CD1c-positive myeloid dendritic cell (primary cell): ENCODE data around the gene YEATS2.

Experiments
- DNase-seq: peaks from one replicate; pipeline ENCODE4 v3.0.0-alpha.2; 2016; ENCODE audit errors: extremely low spot score

YEATS2 gene

DNA sequence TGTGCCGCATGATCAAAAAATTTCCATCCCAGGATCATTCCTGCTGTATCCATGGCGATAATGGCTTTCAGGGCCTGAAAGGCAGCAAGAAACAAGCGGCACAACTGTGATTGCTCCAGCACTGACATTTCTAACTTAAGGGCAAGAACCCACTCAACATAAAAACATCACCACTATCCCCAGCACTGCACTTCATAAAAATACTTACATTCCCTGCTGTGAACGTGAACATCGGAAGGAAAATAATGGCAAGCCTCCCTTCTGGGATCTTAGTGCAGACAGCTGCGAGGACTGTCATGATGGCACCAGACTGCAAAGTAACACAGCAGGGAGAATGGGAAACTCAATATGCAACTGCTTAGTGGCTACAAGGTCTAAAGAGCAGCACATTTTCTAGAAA lies 135.9 kb downstream of the YEATS2 start:
- DNase-seq = no peak

DNA sequence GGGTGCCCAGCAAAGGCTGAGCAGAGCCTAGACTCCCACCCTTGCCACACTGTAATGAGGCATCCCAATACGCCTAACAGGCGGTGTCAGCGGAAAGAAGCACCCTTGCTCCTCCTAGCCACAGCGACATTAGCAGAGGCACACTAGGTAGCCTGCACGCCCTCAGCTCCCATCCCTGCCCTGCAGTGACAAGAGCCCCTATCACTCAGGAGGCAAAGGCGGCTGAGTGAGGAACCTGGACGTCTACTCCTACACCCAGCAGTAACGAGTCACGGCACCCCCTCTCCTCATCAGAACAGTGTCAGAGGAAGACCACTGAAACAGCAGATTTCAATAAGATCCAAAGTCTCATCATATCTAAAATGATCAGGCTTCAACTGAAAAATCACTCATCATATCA lies 139.8 kb downstream of the YEATS2 start:
- no peak for DNase-seq

DNA sequence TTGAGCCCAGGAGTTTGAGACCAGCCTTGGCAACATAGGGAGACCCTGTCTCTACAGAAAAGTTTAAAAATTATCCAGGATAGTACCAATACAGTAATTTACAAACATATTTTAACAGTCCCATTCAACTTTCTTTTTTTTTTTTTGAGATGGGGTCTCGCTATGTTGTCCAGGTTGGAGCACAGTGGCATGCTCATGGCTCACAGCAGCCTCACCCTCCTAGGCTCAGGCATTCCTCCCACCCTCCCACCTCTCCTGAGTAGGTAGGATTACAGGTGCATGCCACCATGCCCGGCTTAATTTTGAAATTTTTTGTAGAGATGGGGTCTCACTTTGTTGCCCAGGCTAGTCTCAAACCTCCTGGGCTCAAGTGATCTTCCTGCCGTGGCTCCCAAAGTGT lies 140.3 kb downstream of the YEATS2 start:
- DNase-seq = no peak

DNA sequence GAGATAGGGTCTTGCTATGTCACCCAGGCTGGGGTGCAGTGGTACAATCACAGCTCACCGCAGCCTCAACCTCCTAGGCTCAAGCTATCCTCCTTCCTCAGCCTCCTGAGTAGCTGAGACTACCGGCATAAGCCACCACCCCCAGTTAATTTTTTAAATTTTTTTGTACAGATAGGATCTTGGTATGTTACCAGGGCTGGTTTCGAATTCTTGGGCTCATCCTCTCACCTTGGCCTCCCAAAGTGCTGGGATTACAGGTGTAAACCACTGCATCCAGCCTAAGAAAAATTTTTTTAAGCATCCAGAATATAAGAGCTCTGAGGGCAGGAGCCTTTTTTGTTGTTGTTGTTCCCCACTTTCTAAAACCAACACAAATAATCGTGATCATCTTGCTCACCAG lies 142.2 kb downstream of the YEATS2 start:
- no peak for DNase-seq

DNA sequence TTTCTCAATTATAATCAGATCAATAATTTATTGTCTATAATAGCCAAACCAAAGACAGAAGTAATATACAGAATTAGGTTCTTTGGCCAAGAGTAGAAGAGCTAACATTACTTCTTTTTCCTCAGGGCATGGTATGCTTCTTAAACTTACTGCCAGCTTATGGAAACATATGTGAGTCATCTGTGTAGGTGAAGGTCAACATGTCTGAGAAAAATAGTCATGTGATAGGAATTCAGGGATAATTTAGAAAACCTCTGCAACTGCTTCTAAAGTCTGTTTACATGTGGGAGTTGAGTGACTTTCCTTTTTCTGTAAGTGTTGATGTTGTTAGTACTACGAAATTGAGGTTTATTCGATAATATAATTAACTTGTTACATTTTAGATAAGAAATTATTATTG lies 147.0 kb downstream of the YEATS2 start:
- DNase-seq = peak; percentile 42

DNA sequence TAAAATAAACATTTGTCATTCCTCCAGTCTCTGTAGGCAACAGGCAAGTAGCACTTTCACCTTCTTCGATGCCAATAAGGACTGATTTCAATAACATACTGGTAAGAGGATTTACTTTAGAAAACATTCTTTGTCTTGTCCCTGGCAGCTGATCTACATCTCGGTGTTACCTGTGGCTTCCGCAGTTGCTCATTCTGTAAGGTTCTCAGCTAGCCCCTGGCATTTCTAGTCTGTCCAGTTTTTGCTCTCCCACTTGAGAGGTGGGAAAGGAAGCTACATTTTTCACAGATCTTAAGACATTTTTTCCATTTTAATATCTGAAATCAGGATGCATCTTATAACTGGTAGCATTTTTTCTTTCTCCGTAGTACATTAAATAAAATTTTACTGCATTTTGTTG lies 147.5 kb downstream of the YEATS2 start:
- no peak for DNase-seq

DNA sequence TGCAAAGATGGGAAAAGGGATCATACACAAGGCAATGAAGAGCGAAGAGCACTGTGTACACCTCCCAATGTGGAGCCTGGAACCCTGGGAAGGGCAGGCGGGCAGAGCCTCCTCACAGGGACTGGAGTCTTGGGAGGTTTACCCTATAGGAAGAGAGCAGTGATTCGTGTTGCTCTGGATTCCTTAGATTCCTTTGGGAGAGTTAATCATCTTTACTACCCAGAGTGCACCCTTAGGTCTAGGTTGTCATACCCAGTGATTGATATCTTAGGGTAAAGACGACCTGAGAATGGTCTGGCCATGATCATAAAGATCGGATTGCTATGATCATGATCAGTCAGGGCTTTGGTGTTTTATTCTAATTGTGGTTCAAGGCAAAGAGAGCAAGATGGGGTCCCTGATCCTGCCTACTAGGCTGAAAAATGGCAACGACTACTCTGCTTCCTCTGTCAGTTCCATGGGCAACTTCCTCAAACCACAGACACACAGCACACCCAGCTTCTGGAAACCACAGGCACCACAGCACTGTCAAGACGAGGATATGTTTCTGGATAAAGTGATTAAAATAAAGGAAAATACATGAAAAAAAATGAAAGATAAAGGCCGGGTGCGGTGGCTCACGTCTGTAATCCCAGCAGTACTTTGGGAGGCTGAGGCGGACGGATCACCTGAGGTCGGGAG lies 148.2 kb downstream of the YEATS2 start:
- DNase-seq = peak; percentile 25

DNA sequence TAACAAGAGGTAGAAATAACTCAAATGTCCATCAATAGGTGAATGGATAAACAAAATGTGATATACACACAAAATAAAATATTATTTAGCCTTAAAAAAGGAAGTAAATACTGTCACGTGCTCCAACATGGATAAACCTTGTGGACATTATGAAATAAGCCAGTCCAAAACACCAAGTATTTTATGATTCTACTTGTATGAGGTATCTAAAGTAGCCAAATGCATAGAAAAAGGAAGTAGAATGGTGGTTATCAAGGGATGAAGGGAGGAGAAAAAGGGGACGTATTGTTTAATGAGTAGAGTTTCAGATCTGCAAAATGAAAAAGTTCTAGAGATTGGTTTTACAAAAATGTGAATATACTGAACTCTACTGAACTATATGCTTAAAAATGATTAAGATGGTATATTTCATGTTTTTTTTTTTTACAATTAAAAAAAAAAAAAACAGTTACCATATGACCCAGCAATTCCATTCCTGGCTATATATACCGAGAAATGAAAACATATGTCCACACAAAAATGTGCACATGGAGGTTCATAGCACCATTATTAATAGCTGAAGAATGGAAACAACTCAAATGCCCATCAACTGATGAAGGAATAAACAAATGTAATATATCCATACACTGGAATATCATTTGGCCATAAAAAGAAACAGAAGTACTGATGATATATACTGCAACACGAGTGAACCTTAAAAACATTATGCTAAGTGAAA lies 156.9 kb downstream of the YEATS2 start:
- DNase-seq = peak; percentile 26

DNA sequence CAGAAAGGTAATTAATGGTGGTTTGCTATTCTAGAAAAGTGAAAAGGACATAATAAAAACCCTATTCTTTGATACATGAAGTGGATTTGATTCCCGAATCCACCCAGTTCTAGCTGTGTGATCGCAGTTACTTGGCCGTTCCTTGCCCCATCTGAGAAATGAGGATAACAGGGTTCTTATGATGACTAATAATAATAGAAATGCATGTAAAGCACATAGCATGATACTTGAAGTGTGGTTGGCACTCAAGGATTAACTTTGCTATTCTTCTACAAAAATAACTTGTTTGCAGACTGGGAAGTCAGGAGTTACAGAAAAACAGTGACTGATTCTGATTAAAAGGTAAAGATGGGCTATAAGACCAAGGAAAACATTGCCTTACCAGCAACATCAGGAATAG lies 160.3 kb downstream of the YEATS2 start:
- no peak for DNase-seq
